GM20000 (cell line): ENCODE measurements around the gene CTNND2.

ENCODE experiments used
- DNase-seq: peaks from one replicate; pipeline ENCODE4 v3.0.0; 2012; ENCODE audit warnings: low spot score
- CTCF ChIP-seq: IDR thresholded peaks from 2 replicates; pipeline ENCODE4 v1.5.1; 2012; ENCODE audit warnings: mild to moderate bottlenecking, control low read depth; ENCODE audit errors: extremely low read depth, missing control alignments

Gene CTNND2

GRCh38 chr5:10995891-10996290 lies 908.4 kb downstream of the CTNND2 start:
- no peak for TF ChIP-seq CTCF
- no peak for DNase-seq

- DNase-seq, result no peak
- TF ChIP-seq CTCF, result no peak
These were observed 909.9 kb downstream of the CTNND2 start for GRCh38 chr5:10994091-10994986.

- no peak for TF ChIP-seq CTCF
- no peak for DNase-seq
These were observed 913.6 kb downstream of the CTNND2 start for GRCh38 chr5:10990634-10991033.

- DNase-seq, result no peak
- no peak for TF ChIP-seq CTCF
These were observed 914.5 kb downstream of the CTNND2 start for GRCh38 chr5:10989577-10990263.

- TF ChIP-seq CTCF, result no peak
These were observed 915.6 kb downstream of the CTNND2 start for GRCh38 chr5:10988622-10989021.

GRCh38 chr5:10987925-10988504 lies 916.2 kb downstream of the CTNND2 start:
- DNase-seq, result peak; percentile 77
- TF ChIP-seq CTCF, result peak; percentile 80

More at GRCh38 chr5:10988622-10989021, 915.6 kb downstream of the CTNND2 start:
- no peak for DNase-seq
